ENCODE results near the gene PRKG1. TPM values are rescaled to one million over a fixed set of nuclear protein-coding genes. Genes with fewer than 3 reads are reported as not detected.

Gene PRKG1
- total RNA-seq, 1 experiment from 2014 or later, result 16.5 TPM

DNA sequence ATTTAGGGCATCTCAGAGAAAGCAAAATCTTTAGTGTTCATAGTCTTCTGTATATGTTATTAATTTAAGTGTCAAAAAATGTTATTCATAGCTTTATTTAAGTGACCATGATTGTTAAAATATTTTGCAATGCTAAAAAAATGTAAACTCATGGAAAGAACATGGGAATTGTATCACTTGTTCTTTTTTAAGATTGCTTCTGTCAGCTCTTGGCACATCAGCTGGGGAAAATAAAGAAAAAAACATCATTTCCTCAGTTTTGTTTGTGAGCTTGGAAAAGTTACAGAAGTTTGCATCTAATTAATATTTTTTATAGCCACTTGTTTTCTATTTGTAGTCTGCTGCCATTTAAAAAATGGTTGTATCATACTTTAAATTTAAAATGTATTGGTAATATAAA, 911.0 kb downstream of the PRKG1 start:
- peaks cover 8% of the 10 kb centered on the region; the same call in 1 of the 2 replicates for H3K36me3 Mint-ChIP-seq
- POLR2A ChIA-PET, result no interaction called here
- TF ChIP-seq SP1 (CRISPR knock-in tag; conservative IDR thresholded peaks at IDR 0.05) (no peak), SMAD3 (CRISPR knock-in tag; IDR thresholded peaks at IDR 0.05; ENCODE audit: borderline replicate concordance) (no peak), RELA (CRISPR knock-in tag; IDR thresholded peaks at IDR 0.05; ENCODE audit: borderline replicate concordance) (no peak), CREM (CRISPR knock-in tag; IDR thresholded peaks at IDR 0.05) (no peak), HMGA2 (CRISPR knock-in tag; IDR thresholded peaks at IDR 0.05) (no peak), TP53 (CRISPR knock-in tag; IDR thresholded peaks at IDR 0.05) (no peak), STAT6 (CRISPR knock-in tag; conservative IDR thresholded peaks at IDR 0.05; ENCODE audit: low read depth) (no peak)
- TF ChIP-seq, protein P1, sequence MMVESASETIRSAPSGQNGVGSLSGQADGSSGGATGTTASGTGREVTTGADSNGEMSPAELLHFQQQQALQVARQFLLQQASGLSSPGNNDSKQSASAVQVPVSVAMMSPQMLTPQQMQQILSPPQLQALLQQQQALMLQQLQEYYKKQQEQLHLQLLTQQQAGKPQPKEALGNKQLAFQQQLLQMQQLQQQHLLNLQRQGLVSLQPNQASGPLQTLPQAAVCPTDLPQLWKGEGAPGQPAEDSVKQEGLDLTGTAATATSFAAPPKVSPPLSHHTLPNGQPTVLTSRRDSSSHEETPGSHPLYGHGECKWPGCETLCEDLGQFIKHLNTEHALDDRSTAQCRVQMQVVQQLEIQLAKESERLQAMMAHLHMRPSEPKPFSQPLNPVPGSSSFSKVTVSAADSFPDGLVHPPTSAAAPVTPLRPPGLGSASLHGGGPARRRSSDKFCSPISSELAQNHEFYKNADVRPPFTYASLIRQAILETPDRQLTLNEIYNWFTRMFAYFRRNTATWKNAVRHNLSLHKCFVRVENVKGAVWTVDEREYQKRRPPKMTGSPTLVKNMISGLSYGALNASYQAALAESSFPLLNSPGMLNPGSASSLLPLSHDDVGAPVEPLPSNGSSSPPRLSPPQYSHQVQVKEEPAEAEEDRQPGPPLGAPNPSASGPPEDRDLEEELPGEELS (CRISPR knock-in tag; IDR thresholded peaks at IDR 0.05), result no peak
- TF ChIP-seq, protein P2, sequence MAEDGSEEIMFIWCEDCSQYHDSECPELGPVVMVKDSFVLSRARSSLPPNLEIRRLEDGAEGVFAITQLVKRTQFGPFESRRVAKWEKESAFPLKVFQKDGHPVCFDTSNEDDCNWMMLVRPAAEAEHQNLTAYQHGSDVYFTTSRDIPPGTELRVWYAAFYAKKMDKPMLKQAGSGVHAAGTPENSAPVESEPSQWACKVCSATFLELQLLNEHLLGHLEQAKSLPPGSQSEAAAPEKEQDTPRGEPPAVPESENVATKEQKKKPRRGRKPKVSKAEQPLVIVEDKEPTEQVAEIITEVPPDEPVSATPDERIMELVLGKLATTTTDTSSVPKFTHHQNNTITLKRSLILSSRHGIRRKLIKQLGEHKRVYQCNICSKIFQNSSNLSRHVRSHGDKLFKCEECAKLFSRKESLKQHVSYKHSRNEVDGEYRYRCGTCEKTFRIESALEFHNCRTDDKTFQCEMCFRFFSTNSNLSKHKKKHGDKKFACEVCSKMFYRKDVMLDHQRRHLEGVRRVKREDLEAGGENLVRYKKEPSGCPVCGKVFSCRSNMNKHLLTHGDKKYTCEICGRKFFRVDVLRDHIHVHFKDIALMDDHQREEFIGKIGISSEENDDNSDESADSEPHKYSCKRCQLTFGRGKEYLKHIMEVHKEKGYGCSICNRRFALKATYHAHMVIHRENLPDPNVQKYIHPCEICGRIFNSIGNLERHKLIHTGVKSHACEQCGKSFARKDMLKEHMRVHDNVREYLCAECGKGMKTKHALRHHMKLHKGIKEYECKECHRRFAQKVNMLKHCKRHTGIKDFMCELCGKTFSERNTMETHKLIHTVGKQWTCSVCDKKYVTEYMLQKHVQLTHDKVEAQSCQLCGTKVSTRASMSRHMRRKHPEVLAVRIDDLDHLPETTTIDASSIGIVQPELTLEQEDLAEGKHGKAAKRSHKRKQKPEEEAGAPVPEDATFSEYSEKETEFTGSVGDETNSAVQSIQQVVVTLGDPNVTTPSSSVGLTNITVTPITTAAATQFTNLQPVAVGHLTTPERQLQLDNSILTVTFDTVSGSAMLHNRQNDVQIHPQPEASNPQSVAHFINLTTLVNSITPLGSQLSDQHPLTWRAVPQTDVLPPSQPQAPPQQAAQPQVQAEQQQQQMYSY (CRISPR knock-in tag; IDR thresholded peaks at IDR 0.05), result no peak
- DNase-seq (ENCODE audit: low spot score) (no peak), ATAC-seq (no peak)
- no peak overlapping the region for H3K27ac Mint-ChIP-seq
- CTCF ChIA-PET, result interaction anchor here (0.6 kb wide), 1 partner anchor 978 kb away, joined by 3 read pairs; no protein-coding TSS in a partner anchor
- no peaks in the 10 kb centered on the region for H3K27me3 Mint-ChIP-seq (ENCODE audit: low read depth)
- H3K9me3 Mint-ChIP-seq, result peaks cover 11% of the 10 kb centered on the region
- H3K4me1 Mint-ChIP-seq, result no peaks in the 10 kb centered on the region
- H3K4me3 Mint-ChIP-seq, result no peak overlapping the region

- TF ChIP-seq ZNF671 (CRISPR knock-in tag; IDR thresholded peaks at IDR 0.05), result no peak
- TF ChIP-seq, protein P3, sequence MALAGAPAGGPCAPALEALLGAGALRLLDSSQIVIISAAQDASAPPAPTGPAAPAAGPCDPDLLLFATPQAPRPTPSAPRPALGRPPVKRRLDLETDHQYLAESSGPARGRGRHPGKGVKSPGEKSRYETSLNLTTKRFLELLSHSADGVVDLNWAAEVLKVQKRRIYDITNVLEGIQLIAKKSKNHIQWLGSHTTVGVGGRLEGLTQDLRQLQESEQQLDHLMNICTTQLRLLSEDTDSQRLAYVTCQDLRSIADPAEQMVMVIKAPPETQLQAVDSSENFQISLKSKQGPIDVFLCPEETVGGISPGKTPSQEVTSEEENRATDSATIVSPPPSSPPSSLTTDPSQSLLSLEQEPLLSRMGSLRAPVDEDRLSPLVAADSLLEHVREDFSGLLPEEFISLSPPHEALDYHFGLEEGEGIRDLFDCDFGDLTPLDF (CRISPR knock-in tag; IDR thresholded peaks at IDR 0.05), result no peak
- no peak for TF ChIP-seq NFE2L1 (CRISPR knock-in tag; IDR thresholded peaks at IDR 0.05)
- no peak for TF ChIP-seq RORB (CRISPR knock-in tag; IDR thresholded peaks at IDR 0.05)
- TF ChIP-seq CBFB (CRISPR knock-in tag; IDR thresholded peaks at IDR 0.05; ENCODE audit: low read depth), result no peak
- TF ChIP-seq ZNF121 (CRISPR knock-in tag; IDR thresholded peaks at IDR 0.05), result no peak
- no peak for TF ChIP-seq NFYB (CRISPR knock-in tag; conservative IDR thresholded peaks at IDR 0.05; ENCODE audit: low read depth)
- no peak for TF ChIP-seq ZNF425 (CRISPR knock-in tag; conservative IDR thresholded peaks at IDR 0.05)
- TF ChIP-seq NFATC4 (CRISPR knock-in tag; IDR thresholded peaks at IDR 0.05), result no peak
- no peak for TF ChIP-seq NR1H2 (CRISPR knock-in tag; IDR thresholded peaks at IDR 0.05)
- TF ChIP-seq, protein P4, sequence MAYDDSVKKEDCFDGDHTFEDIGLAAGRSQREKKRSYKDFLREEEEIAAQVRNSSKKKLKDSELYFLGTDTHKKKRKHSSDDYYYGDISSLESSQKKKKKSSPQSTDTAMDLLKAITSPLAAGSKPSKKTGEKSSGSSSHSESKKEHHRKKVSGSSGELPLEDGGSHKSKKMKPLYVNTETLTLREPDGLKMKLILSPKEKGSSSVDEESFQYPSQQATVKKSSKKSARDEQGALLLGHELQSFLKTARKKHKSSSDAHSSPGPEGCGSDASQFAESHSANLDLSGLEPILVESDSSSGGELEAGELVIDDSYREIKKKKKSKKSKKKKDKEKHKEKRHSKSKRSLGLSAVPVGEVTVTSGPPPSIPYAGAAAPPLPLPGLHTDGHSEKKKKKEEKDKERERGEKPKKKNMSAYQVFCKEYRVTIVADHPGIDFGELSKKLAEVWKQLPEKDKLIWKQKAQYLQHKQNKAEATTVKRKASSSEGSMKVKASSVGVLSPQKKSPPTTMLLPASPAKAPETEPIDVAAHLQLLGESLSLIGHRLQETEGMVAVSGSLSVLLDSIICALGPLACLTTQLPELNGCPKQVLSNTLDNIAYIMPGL (CRISPR knock-in tag; IDR thresholded peaks at IDR 0.05), result no peak
- TF ChIP-seq, protein P5, sequence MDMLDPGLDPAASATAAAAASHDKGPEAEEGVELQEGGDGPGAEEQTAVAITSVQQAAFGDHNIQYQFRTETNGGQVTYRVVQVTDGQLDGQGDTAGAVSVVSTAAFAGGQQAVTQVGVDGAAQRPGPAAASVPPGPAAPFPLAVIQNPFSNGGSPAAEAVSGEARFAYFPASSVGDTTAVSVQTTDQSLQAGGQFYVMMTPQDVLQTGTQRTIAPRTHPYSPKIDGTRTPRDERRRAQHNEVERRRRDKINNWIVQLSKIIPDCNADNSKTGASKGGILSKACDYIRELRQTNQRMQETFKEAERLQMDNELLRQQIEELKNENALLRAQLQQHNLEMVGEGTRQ (CRISPR knock-in tag; IDR thresholded peaks at IDR 0.05), result no peak
- H3K27me3 Mint-ChIP-seq (ENCODE audit: low read depth), result no peaks in the 10 kb centered on the region
- H3K4me3 Mint-ChIP-seq, result no peak overlapping the region
- 0 out of 2 replicates have a peak, but pooled peaks cover 2% of the 10 kb centered on the region for H3K36me3 Mint-ChIP-seq
- POLR2A ChIA-PET, result no interaction called here
- DNase-seq (ENCODE audit: low spot score) (no peak), ATAC-seq (no peak)
- CTCF ChIA-PET, result no interaction called here
- H3K27ac Mint-ChIP-seq, result no peak overlapping the region; the same call in 1 of the 2 replicates
- H3K9me3 Mint-ChIP-seq, result peaks cover 9% of the 10 kb centered on the region
- H3K4me1 Mint-ChIP-seq, result no peaks in the 10 kb centered on the region
Observed at GRCh38 chr10:51986516-51986915, 912.2 kb downstream of the PRKG1 start.

Data from WTC11 (cell line).